SK-N-MC (cell line): ENCODE data around the gene TMEM86A.
"Not testable (repeated sequence)": the region's sequence is repeated elsewhere in the genome, so short reads cannot be mapped to it uniquely, and the experiment has no call there.

Experiments
- DNase-seq: peaks from one replicate; pipeline ENCODE4 v3.0.0-alpha.2; 2011; ENCODE audit warnings: low read depth, low spot score
- H3K27ac ChIP-seq: fragments of 200-600 bp; sonication (generic); 2 replicates; pipeline ENCODE4 v1.5.1; 2016; ENCODE audit warnings: mixed run types
- H3K36me3 ChIP-seq: fragments of 200-600 bp; sonication (generic); 2 replicates; pipeline ENCODE4 v1.6.1; 2017; ENCODE audit warnings: antibody characterized with exemption, low read length, mixed read lengths; ENCODE audit not compliant: insufficient read depth
- H3K4me3 ChIP-seq: fragments of 200-600 bp; sonication (generic); 2 replicates; pipeline ENCODE4 v1.5.1; 2016
- H3K9ac ChIP-seq: fragments of 200-600 bp; sonication (generic); 2 replicates; pipeline ENCODE4 v1.8.0; 2017; ENCODE audit warnings: mixed run types, mixed read lengths; ENCODE audit not compliant: insufficient read length
- H3K9me3 ChIP-seq: fragments of 200-600 bp; sonication (generic); 2 replicates; pipeline ENCODE4 v1.6.1; 2017; ENCODE audit warnings: low read depth, mild to moderate bottlenecking, antibody characterized with exemption, low read length, moderate library complexity, mixed read lengths
- EZH2 ChIP-seq: fragments of 200-600 bp; sonication (generic); IDR thresholded peaks from one replicate; pipeline ENCODE4 v1.6.1; 2017; ENCODE audit warnings: antibody characterized with exemption
- FOXP2 ChIP-seq: optimal IDR thresholded peaks from 2 replicates; pipeline ENCODE3; 2011; ENCODE audit warnings: mild to moderate bottlenecking, moderate library complexity; ENCODE audit not compliant: insufficient read depth; ENCODE audit errors: extremely low read length, control extremely low read depth
- POLR2AphosphoS5 ChIP-seq: IDR thresholded peaks from 2 replicates; pipeline ENCODE4 v1.6.1; 2012; ENCODE audit warnings: mild to moderate bottlenecking, low read depth, low read length, borderline replicate concordance

TMEM86A gene, protein sequence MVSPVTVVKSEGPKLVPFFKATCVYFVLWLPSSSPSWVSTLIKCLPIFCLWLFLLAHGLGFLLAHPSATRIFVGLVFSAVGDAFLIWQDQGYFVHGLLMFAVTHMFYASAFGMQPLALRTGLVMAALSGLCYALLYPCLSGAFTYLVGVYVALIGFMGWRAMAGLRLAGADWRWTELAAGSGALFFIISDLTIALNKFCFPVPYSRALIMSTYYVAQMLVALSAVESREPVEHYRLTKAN

DNA sequence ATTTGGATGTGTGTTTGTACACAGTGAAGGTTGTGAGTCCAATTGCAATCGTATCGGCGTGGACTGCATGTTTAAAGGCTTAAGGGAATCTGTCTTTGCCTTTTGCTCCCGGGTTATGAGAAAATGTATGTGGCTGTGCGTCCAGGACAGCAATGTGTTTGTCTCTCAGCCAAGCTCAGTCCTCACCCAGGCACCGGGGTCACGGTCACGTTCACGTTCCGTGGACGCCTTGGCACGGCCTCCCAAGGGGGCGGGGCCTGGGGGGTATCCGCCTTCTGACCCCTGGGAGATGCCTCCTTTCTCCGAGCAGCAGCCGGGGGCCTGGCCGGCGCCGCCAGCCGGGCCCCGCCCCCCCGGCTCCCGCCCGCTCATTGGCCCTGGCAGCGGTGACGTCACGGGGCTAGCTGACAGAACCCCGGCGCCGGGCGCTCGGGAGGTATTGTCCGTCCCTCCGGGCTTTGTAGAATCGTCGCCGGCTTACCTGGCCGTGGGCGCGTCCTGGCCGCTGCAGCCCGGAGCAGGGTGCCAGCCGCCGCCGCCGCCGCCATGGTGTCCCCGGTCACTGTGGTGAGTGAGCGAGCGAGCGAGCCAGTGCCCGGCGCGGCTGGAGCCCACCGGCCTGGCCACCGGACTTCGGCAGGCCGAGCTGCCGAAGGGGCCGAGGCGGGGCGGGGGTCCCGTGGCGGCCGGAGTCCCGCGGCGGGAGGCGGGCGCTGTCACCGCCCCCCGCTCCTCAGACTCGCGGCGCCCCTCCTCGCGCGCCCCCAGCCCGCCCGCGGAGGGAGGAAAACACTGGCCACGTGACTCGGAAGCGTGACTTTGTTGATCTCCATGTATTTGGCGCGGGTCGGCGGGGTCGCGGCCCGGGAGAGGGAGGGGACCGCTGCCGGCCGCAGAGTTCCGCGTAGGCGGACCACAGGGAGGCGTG lies at the start of gene TMEM86A:
TMEM86A (plus strand) TSS at position 439 of the 928 bp plus-strand sequence; CDS start at position 547, 108 bp downstream.
- H3K36me3 ChIP-seq: no peaks in the 10 kb centered on the region
- no peaks in the 10 kb centered on the region for H3K9me3 ChIP-seq
- no peak within 1 kb of the TSS for H3K27ac ChIP-seq
- peak within 1 kb of the TSS; percentile 78 for H3K4me3 ChIP-seq
- DNase-seq: no peak
- no peak for TF ChIP-seq POLR2AphosphoS5
- no peak for TF ChIP-seq EZH2
- no peak for TF ChIP-seq FOXP2
- H3K9ac ChIP-seq: no peak within 1 kb of the TSS

DNA sequence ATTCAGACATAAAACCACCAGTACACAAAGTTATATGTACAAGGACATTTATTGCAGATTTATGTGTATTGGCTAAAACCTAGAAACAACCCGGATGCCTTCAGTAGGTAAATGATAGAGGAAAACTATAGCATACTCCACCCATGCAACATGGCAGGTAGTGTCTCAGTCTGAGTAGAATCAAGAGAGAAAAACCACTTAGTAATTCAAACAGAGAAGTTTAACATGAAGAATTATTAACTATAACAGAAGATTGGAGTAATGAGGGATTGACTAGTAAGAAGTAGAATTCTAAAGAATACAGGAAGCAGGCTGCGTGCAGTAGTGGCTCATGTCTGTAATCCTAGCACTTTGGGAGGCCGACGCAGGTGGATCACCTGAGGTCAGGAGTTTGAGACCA lies 48.2 kb upstream of the TMEM86A start:
- no peak overlapping the region for H3K27ac ChIP-seq
- H3K9me3 ChIP-seq: no peaks in the 10 kb centered on the region
- no peak overlapping the region for H3K4me3 ChIP-seq
- no peak for TF ChIP-seq POLR2AphosphoS5
- no peak for TF ChIP-seq FOXP2
- TF ChIP-seq EZH2: no peak
- DNase-seq: no peak
- H3K9ac ChIP-seq: no peak overlapping the region
- no peaks in the 10 kb centered on the region for H3K36me3 ChIP-seq

DNA sequence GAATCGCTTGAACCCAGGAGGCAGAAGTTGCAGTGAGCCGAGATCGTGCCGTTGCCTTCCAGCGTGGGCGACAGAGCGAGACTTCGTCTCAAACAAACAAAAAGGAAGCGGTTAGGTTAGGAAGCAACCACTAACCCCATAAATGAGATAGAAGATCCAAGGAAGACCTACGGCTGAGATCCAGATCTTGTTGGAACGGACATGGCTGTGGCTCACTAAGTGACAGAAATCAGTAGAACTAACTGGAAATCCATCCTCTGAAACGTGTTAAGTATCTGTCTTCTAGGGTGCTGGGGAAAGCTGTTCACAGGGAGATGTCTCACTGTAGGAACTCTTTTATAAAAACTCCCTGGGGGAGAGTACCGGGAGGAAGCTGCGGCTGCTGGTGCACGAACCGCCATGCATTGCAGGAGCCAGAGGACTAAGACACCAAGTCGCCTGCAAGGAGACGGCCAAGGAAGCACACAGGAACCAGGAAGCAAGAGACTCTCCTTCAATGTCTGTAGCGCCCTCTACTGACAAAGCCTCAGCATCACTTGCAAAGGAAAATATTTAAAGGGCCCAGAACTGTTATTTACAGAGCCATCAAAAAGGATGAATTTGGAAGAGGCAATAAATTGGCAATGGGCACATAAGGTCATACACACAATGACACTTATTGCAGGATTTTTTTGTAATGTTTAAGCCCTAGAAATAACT lies 47.6 kb upstream of the TMEM86A start:
- TF ChIP-seq FOXP2 (no peak), EZH2 (no peak), POLR2AphosphoS5 (no peak)
- Histone ChIP-seq H3K27ac (no peak overlapping the region), H3K4me3 (no peak overlapping the region), H3K36me3 (no peaks in the 10 kb centered on the region), H3K9ac (no peak overlapping the region), H3K9me3 (no peaks in the 10 kb centered on the region)
- DNase-seq: peak; percentile 56

DNA sequence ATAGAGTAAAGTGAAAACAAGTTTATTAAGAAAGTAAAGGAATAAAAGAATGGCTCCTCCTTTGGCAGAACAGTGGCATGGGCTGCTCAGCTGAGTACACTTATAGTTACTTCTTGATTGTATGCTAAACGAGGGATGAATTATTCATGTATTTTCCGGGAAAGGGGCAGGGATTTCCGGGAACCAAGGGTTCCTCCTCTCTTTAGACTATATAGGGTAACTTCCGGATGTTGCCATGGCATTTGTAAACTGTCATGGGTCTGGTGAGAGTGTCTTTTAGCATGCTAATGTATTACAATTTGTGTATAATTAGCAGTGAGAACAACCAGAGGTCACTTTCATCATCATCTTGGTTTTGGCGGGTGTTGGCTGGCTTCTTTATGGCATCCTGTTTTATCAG lies 40.9 kb upstream of the TMEM86A start:
- no peak for TF ChIP-seq FOXP2
- no peak for TF ChIP-seq EZH2
- TF ChIP-seq POLR2AphosphoS5: no peak
- H3K9ac ChIP-seq: no peak overlapping the region
- H3K36me3 ChIP-seq: no peaks in the 10 kb centered on the region
- no peaks in the 10 kb centered on the region for H3K9me3 ChIP-seq
- no peak overlapping the region for H3K27ac ChIP-seq
- H3K4me3 ChIP-seq: no peak overlapping the region
- DNase-seq: no peak

DNA sequence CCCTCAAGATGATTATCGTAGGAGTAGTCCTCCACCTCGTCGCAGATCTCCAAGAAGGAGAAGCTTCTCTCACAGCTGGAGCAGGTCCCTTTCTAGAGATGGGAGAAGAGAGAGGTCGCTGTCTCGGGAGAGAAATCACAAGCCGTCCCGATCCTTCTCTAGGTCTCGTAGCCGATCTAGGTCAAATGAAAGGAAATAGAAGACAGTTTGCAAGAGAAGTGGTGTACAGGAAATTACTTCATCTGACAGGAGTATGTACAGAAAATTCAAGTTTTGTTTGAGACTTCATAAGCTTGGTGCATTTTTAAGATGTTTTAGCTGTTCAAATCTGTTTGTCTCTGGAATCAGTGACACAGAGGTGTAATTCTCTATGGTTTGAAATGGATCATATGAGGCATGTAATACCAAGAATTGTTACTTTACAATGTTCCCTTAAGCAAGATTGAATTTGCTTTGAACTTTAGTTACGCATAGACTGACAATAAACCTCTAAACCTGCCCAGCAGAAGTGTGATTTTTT lies 33.2 kb upstream of the TMEM86A start:
- not testable (repeated sequence) for H3K9ac ChIP-seq, H3K4me3 ChIP-seq, H3K9me3 ChIP-seq, H3K36me3 ChIP-seq, DNase-seq, H3K27ac ChIP-seq

DNA sequence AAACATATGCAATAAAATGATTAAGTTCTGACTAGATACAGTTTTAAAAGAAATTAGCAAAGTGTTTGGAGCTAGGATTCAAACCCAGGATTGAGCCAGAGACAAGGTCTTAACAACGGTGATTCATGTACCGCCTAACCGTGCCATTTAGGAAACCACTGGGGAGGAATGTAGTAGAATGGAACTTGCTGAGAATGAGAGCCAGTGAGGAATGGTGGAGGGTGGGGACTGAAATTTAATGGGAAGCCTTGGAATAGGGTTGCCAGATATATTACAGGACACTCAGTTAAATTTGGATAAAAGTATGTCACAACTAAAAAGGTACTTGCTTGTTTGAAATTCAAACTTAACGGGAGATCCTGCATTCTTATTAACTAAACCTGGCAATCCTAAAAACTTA lies 30.4 kb upstream of the TMEM86A start:
- TF ChIP-seq POLR2AphosphoS5 (no peak), FOXP2 (no peak), EZH2 (no peak)
- no peak overlapping the region for H3K27ac ChIP-seq
- DNase-seq: no peak
- H3K9me3 ChIP-seq: no peaks in the 10 kb centered on the region
- no peak overlapping the region for H3K4me3 ChIP-seq
- H3K9ac ChIP-seq: no peak overlapping the region
- H3K36me3 ChIP-seq: no peaks in the 10 kb centered on the region

DNA sequence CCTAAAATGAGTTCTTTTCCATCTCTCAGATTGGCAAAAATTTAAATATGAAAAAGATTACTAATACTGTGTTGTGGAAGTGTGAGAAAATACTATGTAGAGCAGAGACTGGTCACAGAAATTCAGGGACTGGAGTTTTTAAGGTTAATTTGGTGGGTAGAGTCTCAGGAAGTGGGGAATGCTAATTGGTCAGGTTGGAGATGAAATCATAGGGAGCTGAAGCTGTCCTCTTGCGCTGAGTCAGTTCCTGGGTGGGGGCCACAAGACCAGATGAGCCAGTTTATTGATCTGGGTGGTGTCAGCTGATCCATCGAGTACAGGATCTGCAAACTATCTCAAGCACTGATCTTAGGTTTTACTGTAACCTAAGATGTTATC lies 29.4 kb upstream of the TMEM86A start:
- Histone ChIP-seq H3K9me3 (no peaks in the 10 kb centered on the region), H3K27ac (no peak overlapping the region), H3K9ac (no peak overlapping the region), H3K36me3 (no peaks in the 10 kb centered on the region), H3K4me3 (no peak overlapping the region)
- DNase-seq: no peak
- TF ChIP-seq FOXP2 (no peak), POLR2AphosphoS5 (no peak), EZH2 (no peak)

DNA sequence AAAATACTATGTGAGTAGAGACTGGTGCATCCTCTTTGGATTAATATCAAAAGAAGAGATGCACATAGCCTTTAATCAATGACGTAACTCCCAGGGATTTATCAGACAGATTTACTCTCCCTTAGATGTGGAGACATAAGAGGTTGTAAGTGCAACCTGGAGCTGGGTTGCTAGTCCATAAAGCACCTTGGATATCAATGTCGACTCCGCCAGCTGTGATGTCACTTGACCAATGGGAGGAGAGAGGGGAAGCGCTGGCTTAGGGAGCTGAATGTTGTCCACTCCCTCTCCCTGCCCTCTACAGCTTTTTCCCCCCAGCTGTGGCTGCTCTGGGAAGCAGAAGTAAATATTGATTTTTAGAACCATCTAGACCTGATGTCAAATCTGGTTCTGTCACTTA lies 28.9 kb upstream of the TMEM86A start:
- no peak for DNase-seq
- Histone ChIP-seq H3K27ac (no peak overlapping the region), H3K4me3 (no peak overlapping the region), H3K9ac (no peak overlapping the region), H3K9me3 (no peaks in the 10 kb centered on the region), H3K36me3 (no peaks in the 10 kb centered on the region)
- TF ChIP-seq FOXP2: no peak
